GM12878 (cell line): ENCODE measurements around the gene WTAP.

ENCODE experiments used
- BRCA1 ChIP-seq: IDR thresholded peaks from 2 replicates; pipeline ENCODE4 v1.6.1; 2011; ENCODE audit warnings: low read depth, low read length, improper control_type of control experiment
- CBFB ChIP-seq: IDR thresholded peaks from 2 replicates; pipeline ENCODE4 v1.6.1; 2016; ENCODE audit warnings: antibody characterized with exemption, low read depth
- JUNB ChIP-seq: IDR thresholded peaks from 2 replicates; pipeline ENCODE4 v1.6.1; 2016; ENCODE audit warnings: antibody characterized with exemption, mild to moderate bottlenecking
- MEF2A ChIP-seq: IDR thresholded peaks from 2 replicates; pipeline ENCODE4 v1.6.1; 2011; ENCODE audit warnings: low read depth, mild to moderate bottlenecking, low read length, moderate library complexity; ENCODE audit not compliant: insufficient read depth
- RAD21 ChIP-seq: IDR thresholded peaks from 2 replicates; pipeline ENCODE4 v1.6.1; 2011; ENCODE audit warnings: mild to moderate bottlenecking, low read depth, low read length, moderate library complexity; ENCODE audit not compliant: insufficient read depth
- RELA ChIP-seq: fragments of 450-650 bp; IDR thresholded peaks from 2 replicates; pipeline ENCODE4 v1.8.0; 2014; ENCODE audit warnings: borderline replicate concordance; ENCODE audit not compliant: partially characterized antibody
- SREBF1 ChIP-seq: IDR thresholded peaks from 2 replicates; pipeline ENCODE4 v1.6.1; 2012; ENCODE audit warnings: mild to moderate bottlenecking, low read length
- ZZZ3 ChIP-seq: IDR thresholded peaks from 2 replicates; pipeline ENCODE4 v1.6.1; 2011; ENCODE audit warnings: low read depth; ENCODE audit not compliant: control insufficient read depth, insufficient read length
- TF ChIP-seq, protein P1 (sequence below): IDR thresholded peaks from 2 replicates; pipeline ENCODE4 v1.6.1; 2012; ENCODE audit warnings: mild to moderate bottlenecking, low read depth, low read length

DNA sequence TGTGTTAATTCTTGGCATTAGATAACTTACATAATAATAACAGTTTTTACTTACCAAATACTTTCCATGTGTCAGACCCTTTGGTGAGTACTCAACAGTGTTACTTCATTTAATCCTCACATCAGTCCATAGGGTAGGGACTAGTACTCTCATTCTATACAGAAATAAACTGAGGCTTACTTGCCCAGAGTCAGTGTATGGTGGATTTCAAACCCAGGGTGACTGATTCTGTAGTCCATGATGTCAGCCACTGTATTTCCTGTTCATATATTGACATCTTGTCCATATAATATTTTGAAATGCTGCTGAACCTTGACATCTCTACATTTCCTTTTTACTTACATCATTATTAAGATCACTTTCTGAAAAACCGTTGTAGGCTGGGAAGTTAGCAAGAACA lies 70.2 kb downstream of the WTAP start:
- no peak for TF ChIP-seq BRCA1
- TF ChIP-seq, protein P1, sequence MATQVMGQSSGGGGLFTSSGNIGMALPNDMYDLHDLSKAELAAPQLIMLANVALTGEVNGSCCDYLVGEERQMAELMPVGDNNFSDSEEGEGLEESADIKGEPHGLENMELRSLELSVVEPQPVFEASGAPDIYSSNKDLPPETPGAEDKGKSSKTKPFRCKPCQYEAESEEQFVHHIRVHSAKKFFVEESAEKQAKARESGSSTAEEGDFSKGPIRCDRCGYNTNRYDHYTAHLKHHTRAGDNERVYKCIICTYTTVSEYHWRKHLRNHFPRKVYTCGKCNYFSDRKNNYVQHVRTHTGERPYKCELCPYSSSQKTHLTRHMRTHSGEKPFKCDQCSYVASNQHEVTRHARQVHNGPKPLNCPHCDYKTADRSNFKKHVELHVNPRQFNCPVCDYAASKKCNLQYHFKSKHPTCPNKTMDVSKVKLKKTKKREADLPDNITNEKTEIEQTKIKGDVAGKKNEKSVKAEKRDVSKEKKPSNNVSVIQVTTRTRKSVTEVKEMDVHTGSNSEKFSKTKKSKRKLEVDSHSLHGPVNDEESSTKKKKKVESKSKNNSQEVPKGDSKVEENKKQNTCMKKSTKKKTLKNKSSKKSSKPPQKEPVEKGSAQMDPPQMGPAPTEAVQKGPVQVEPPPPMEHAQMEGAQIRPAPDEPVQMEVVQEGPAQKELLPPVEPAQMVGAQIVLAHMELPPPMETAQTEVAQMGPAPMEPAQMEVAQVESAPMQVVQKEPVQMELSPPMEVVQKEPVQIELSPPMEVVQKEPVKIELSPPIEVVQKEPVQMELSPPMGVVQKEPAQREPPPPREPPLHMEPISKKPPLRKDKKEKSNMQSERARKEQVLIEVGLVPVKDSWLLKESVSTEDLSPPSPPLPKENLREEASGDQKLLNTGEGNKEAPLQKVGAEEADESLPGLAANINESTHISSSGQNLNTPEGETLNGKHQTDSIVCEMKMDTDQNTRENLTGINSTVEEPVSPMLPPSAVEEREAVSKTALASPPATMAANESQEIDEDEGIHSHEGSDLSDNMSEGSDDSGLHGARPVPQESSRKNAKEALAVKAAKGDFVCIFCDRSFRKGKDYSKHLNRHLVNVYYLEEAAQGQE, result no peak
- no peak for TF ChIP-seq RELA
- TF ChIP-seq ZZZ3, result no peak
- no peak for TF ChIP-seq CBFB
- no peak for TF ChIP-seq SREBF1
- no peak for TF ChIP-seq JUNB
- TF ChIP-seq MEF2A, result no peak
- TF ChIP-seq RAD21, result no peak
